ENCODE data around the gene SLC39A11. TPM values are rescaled to one million over a fixed set of nuclear protein-coding genes. Genes with fewer than 3 reads are reported as not detected.

The SLC39A11 gene
- total RNA-seq, 1 donor from 2014 or later, result 34.8 TPM

GRCh38 chr17:72631568-72631948, 460.9 kb downstream of the SLC39A11 start:
- Mint-ChIP-seq H3K9me3 (peaks cover 2% of the 10 kb centered on the region), H3K4me1 (no peaks in the 10 kb centered on the region), H3K27me3 (peaks cover 7% of the 10 kb centered on the region), H3K4me3 (no peak overlapping the region), H3K27ac (no peak overlapping the region), H3K36me3 (ENCODE audit: low read depth) (no peaks in the 10 kb centered on the region)
- intact Hi-C loops (cut with micrococcal nuclease), result no loop called here
- DNase-seq (no peak), ATAC-seq (ENCODE audit: low read depth) (no peak)
- TF ChIP-seq CTCF (IDR thresholded peaks at IDR 0.05), result no peak
- ChIA-PET POLR2A (no interaction called here), CTCF (no interaction called here)

GRCh38 chr17:72624652-72625051, 467.8 kb downstream of the SLC39A11 start:
- CTCF ChIA-PET, result no interaction called here
- no peak overlapping the region for H3K4me3 Mint-ChIP-seq
- POLR2A ChIA-PET, result no interaction called here
- H3K36me3 Mint-ChIP-seq (ENCODE audit: low read depth), result no peaks in the 10 kb centered on the region
- no peak for ATAC-seq (ENCODE audit: low read depth)
- H3K4me1 Mint-ChIP-seq, result no peaks in the 10 kb centered on the region
- intact Hi-C loops (cut with micrococcal nuclease), result no loop called here
- no peak for TF ChIP-seq CTCF (IDR thresholded peaks at IDR 0.05)
- peaks cover 30% of the 10 kb centered on the region for H3K27me3 Mint-ChIP-seq
- DNase-seq, result no peak
- H3K27ac Mint-ChIP-seq, result no peak overlapping the region
- peaks cover 8% of the 10 kb centered on the region for H3K9me3 Mint-ChIP-seq

GRCh38 chr17:72624226-72624625, 468.3 kb downstream of the SLC39A11 start:
- ATAC-seq (ENCODE audit: low read depth), result no peak
- intact Hi-C loops (cut with micrococcal nuclease), result no loop called here
- ChIA-PET CTCF (no interaction called here), POLR2A (no interaction called here)
- no peak for DNase-seq
- Mint-ChIP-seq H3K4me1 (no peaks in the 10 kb centered on the region), H3K36me3 (ENCODE audit: low read depth) (no peaks in the 10 kb centered on the region), H3K27me3 (peaks cover 30% of the 10 kb centered on the region), H3K27ac (no peak overlapping the region), H3K9me3 (peaks cover 8% of the 10 kb centered on the region), H3K4me3 (no peak overlapping the region)
- no peak for TF ChIP-seq CTCF (IDR thresholded peaks at IDR 0.05)

GRCh38 chr17:72622661-72623433, 469.6 kb downstream of the SLC39A11 start:
- H3K4me3 Mint-ChIP-seq, result no peak overlapping the region
- no peak for DNase-seq
- ATAC-seq (ENCODE audit: low read depth), result no peak
- H3K4me1 Mint-ChIP-seq, result peaks cover 2% of the 10 kb centered on the region
- ChIA-PET POLR2A (no interaction called here), CTCF (no interaction called here)
- H3K27ac Mint-ChIP-seq, result no peak overlapping the region
- no peaks in the 10 kb centered on the region for H3K36me3 Mint-ChIP-seq (ENCODE audit: low read depth)
- no peak for TF ChIP-seq CTCF (IDR thresholded peaks at IDR 0.05)
- intact Hi-C loops (cut with micrococcal nuclease), result no loop called here
- peaks cover 24% of the 10 kb centered on the region for H3K27me3 Mint-ChIP-seq
- peaks cover 6% of the 10 kb centered on the region for H3K9me3 Mint-ChIP-seq

- peaks cover 26% of the 10 kb centered on the region for H3K27me3 Mint-ChIP-seq
- no peaks in the 10 kb centered on the region for H3K36me3 Mint-ChIP-seq (ENCODE audit: low read depth)
- no peak overlapping the region for H3K4me3 Mint-ChIP-seq
- DNase-seq, result no peak
- no peak for TF ChIP-seq CTCF (IDR thresholded peaks at IDR 0.05)
- CTCF ChIA-PET, result interaction anchor here (0.6 kb wide), 1 partner anchor 18 kb away, joined by 3 read pairs; no protein-coding TSS in a partner anchor
- H3K4me1 Mint-ChIP-seq, result peaks cover 2% of the 10 kb centered on the region
- intact Hi-C loops (cut with micrococcal nuclease), result no loop called here
- POLR2A ChIA-PET, result no interaction called here
- H3K27ac Mint-ChIP-seq, result no peak overlapping the region
- peaks cover 1% of the 10 kb centered on the region for H3K9me3 Mint-ChIP-seq
- ATAC-seq (ENCODE audit: low read depth), result no peak
These were observed 472.4 kb downstream of the SLC39A11 start for GRCh38 chr17:72619976-72620650.
